GM19240 (cell line): ENCODE results near the gene FUBP3.

Source experiments
- DNase-seq: peaks from one replicate; pipeline ENCODE4 v3.0.0; 2011; ENCODE audit warnings: low spot score; ENCODE audit not compliant: insufficient read length

FUBP3 gene

GRCh38 chr9:130578865-130579737 lies at the start of gene FUBP3:
Gene FUBP3, plus strand, starts transcription at chr9:130579577. Its CDS starts 104 bp downstream, at chr9:130579681.
- DNase-seq, result peak; percentile 98

GRCh38 chr9:130530938-130531337 lies 48.4 kb upstream of the FUBP3 start:
- no peak for DNase-seq

DNA sequence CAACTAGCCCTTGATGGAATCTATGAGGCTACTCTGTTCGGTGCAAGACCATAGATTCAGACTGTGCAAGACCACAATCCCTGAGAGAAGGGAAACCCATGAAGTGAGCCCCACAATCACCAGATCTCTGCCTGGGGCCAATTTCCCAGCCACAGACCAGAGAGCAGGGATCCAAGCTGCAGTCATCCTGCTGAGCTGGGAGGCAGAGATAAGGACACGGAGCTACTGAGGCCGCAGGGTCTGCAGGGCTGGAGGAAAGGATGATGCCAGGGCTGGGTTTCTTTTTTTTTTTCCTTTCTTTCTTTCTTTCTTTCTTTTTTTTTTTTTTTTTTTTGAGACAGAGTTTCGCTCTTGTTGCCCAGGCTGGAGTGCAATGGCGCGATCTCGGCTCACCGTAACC lies 47.7 kb upstream of the FUBP3 start:
- DNase-seq, result no peak

DNA sequence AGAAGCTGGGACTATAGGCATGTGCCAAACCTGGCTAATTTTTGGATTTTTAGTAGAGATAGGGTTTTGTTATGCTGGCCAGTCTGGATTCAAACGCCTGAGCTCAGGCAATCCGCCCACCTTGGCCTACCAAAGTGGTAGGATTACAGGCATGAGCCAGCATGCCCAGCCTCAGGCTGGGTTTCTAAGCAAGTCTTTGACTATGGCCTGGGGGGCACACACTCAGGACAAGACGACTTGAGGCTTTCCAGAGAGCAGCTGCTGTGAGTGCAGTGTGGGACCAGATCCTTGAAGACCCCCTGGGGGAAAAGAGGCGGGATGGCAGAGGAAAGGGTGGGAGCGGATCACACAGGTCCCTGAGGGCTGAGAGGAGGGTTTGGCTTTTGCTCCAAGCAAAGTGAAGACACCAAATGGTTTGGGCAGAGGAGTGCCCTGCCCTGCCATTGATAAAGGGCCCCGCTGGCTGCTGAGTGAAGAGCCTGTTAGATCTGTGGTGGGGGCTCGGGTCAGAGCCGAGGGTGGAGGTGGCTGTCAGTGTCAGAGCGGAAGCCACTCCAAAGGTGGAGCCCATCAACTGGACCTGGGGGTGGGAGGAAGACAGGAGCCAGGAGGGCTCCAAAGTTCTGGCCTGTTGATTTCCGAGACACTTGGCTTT lies 46.8 kb upstream of the FUBP3 start:
- no peak for DNase-seq

DNA sequence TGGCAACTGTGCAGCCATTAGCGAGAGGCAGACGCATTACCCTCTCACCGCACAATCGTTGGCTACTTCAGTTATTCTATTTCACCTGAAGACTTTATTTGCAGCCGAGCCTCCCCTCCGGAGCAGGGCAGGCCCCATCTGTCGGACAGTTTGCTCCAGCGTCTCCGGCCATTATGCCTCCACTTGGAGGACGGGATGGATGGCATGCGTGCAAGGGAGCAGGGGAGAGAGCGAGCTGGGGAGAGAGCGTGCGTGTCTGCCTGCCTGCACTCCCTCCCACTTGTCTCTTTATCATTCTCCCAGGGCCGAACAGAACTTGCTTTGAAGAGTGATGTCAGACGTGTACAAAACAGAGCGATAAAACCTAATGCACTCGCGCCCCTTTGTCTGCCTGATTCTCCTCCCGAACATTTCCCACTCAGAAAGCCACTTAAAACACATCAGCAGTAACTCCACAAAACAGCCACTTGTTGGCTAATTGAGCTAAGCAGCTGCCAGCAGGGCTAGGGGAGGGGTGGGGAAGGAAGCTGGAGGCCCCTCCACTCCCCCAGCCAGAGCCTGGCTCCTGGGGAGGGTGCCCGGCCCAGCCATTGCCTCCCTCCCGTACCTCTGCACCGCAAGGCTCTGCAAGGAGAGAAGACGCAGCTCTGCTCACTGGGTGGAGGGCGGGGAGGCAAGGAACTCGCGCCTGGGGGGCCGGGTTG lies 43.4 kb upstream of the FUBP3 start:
- no peak for DNase-seq

DNA sequence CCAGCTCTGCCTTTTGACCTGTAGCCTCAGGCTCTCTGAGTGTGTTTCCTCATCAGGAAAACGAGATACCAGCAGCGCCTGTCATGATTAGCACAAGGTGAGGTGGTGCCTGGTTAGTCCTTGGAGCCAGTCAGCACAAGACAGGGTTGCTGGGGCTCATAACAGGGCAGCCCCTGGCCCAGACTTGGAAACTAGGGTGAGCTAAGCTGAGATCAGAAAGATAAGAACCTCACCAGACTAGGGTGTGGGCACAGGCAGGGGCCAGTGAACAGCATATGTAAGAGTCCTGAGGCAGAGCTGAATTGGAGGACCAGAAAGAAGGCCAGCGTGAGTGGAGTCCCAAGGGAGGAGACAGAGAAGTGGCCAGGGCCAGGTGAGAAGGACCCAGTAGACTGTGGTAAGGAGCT lies 42.7 kb upstream of the FUBP3 start:
- DNase-seq, result no peak

DNA sequence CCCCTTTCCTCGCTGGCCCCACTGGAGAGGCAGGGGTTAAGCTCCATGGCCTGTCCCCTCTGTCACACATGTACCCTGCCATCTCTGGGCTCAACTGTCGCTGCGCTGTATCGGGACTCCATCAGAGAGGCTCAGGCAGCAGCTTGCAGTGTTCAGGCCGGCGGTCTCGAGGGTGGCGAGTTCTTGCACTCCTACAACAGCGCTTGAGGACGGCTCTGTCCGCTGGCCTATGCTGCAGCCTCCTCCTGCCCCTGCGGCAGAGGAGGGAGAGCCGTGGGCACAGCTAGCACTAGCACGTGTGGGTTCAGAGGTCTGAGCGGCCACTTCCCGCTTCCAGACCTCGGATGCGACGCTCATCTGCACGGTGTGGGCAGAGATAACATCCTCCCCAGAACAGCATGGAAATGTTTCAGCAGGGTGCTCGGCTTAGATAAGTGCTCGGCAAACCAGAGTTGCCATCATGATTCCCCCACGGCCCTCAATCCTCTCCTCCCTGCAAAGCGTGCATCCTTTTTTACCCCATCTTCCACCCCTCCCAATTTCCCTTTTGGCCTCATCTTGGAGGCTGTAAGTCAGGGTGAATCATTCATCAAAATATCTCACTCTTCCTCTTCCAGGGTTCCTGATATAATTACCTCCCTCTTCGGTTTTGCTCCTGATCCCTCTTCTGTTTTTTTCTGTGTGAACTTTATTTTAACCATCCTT lies 41.9 kb upstream of the FUBP3 start:
- no peak for DNase-seq

- no peak for DNase-seq
Observed at GRCh38 chr9:130539420-130540223, 39.8 kb upstream of the FUBP3 start.

DNA sequence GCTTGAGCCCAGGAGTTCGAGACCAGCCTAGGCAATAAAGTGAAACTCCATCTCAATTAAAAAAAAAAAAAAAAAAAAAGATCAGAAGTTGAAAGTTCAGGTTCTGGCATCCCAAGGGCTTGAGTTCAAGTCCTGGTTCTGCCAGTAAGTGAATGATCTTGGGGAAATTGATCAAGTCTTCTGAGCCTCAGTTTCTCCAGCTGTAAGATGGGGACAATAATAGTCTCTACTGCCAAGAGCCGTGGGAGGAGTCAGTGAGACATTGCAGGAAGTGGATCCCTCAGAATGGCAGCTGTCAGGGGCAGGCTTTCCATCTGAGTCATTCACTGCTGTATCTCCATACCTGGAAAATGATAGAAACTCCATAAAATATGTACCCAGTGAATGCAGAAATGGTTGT lies 37.8 kb upstream of the FUBP3 start:
- no peak for DNase-seq

DNA sequence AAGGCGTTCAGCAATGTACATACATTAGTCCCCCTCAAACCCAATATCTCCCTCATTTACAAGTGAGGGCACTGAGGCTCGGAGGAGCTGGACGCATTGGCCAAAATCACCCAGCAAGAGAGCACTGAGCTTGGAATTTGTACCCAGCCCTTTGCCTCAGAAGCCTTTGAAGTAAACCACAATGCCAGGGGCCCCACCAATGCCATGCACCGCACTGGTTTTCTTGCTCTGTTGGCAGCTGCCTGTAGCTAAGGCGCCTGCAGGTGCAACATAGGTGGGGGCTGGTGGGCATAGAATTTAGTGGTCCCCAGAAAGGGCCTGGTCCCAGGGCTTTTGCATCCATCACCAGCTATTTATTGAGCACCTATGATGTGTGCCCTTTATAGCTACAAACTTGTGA lies 37.3 kb upstream of the FUBP3 start:
- no peak for DNase-seq

DNA sequence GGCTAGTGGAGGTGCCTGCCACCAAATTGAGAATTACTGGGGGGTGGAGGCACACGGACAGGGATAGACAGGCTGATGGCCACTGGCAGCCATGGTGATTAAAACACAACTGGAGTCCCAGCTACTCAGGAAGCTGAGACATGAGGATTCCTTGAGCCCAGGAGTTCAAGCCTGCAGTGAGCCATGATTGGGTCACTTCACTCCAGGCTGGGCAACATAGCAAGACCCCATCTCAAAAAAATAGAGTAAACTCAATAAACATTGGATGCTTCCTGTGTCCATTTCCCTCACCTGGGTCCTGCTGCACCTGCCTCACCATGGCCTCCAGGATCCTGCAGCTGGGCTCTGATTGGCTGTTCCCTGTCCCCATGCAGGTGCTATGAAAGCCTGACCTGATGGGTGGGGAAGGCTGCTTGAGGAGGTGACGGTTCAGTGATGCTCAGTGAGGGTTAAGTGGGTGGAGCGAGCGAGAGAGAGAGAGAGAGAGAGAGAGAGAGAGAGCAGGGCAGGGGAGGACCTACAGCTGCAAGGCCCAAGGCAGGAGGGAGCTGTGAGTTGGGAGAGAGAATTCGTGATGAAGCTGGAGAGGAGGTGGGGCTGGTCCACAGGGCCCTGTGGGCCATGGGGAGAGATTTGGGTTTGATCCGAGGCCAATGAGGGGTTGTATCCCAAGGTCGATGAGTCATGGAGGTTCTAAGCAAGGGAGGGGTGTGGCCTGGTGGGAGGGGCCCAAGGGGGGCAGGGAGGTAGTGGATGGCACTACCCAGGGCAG lies 36.7 kb upstream of the FUBP3 start:
- DNase-seq, result no peak

GRCh38 chr9:130543368-130543767 lies 36.0 kb upstream of the FUBP3 start:
- DNase-seq, result no peak

- DNase-seq, result no peak
Observed at GRCh38 chr9:130543859-130544258, 35.5 kb upstream of the FUBP3 start.

- DNase-seq, result no peak
Observed at GRCh38 chr9:130544364-130544763, 35.0 kb upstream of the FUBP3 start.

DNA sequence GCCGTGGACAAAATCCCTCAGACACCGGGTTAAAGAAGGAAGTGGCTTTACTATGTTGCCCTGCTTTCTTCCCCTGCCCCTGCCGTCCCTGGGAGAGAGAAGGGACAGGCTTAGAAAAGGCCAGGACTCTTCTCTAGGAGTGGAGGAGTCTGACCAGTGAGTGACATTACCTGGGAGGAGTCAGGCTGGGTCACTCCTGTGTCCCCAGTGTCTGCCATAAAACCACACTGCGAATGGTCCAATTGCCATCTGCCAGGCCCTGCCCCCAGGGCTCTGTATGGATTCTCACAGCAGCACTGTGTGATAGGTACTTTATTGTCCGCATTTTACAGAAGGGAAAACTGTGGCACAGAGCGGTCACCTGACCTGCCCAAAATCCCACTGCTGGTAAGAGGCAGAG lies 31.3 kb upstream of the FUBP3 start:
- DNase-seq, result no peak

DNA sequence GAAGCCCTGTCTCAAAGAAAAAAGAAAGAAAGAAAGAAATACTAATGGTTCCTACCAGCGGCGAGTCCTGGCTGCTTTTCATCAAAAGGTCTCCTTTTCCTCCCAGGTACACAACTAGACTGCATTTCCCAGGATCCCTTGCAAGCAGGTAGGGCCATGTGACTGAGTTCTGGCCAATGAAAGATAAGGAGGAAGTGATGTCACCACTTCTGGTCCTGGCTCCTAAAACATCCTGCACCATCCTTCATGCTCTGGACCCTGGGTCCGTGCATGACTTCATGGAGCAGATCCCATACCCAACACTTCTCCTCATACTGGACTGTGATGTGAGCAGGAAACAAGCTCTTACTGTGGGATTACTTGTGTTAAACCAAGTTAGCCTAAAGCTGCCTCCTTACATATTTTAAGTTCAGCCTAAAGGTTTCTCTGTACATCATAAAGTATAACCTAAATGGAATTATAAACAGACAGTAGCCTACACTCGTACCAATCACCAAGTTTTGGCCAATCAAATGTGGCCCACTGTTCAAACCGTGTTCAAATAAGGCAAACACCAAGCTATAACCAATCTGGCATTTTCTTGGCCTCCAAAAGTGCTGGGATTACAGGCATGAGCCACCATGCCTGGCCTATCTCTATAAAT lies 30.2 kb upstream of the FUBP3 start:
- DNase-seq, result no peak

DNA sequence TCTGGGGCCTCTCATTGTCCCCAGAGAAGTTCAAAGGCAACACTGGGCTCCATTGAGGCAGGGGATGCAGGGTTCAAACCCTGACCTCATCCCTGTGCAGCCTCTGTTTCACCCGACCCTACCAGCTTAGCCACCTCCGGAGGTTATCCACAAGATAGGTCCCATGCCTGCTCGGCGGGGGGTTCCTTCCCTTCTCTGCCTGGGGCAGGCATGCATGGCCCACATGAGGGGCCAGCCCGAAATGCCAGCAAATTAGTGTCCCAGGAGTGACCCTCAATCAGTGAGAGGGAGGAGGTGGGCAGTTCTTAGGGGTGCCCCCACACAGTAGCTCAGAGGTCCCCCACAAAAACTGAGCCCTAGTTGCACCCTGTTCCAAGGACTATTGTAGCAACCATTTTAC lies 24.8 kb upstream of the FUBP3 start:
- no peak for DNase-seq

DNA sequence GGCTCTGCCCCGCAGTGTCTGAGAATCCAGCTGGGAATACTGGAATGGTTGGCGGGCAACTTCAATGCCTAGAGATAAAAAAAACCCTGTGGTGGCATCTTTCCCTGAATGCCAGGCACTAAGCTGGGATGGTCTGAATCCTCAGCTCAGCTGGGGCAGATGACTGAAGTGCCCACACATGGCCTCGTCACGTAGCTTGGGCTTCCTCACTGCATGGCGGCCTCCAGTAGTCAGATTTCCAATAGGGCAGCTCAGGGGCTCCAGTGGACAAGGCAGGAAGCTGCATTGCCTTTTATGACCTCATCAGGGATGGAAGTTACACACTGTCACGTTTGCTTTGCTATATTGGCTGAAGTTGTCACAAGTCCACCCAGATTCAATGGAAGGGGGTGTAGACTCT lies 24.3 kb upstream of the FUBP3 start:
- no peak for DNase-seq

DNA sequence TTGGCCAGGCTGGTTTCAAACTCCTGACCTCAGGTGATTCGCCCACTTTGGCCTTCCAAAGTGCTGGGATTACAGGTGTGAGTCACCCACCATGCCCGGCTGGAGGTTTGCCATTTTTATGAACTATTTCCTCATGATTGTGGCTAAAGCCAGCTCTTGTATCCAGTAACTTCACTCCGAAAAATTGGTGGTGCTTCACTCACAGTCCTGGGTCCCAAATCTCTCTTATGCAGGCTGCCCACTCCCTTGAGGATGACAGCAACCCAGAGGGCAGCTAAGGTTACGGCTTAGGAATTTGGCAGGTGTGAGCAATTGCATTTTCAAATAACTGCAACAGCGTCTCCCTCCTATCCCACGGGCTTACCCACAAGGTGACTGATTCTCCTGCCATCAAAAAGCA lies 23.4 kb upstream of the FUBP3 start:
- no peak for DNase-seq
